Thoracic aorta (tissue), 2 donors: ENCODE measurements around the gene SLC25A24. TPM values are rescaled to one million over a fixed set of nuclear protein-coding genes. Genes with fewer than 3 reads are reported as not detected.
"Not testable (repeated sequence)": the region's sequence is repeated elsewhere in the genome, so short reads cannot be mapped to it uniquely, and the experiment has no call there.

Experiments used
- ATAC-seq: fragments of 150-250 bp; one replicate; pipeline ENCODE4 v1.8.0; 2017; ENCODE audit warnings: low read depth; ENCODE audit not compliant: insufficient number of reproducible peaks, low FRiP score
- DNase-seq: peaks from one replicate; pipeline ENCODE4 v3.0.0-alpha.2; 2020; ENCODE audit warnings: low spot score
- H3K27ac ChIP-seq, 2 donors: fragments of 200-600 bp; sonication (generic); 1 replicate in 1 of 2; 2 replicates in 1 of 2; pipeline ENCODE4 v1.5.1; 2016; ENCODE audit warnings: mild to moderate bottlenecking in 2 of 2, moderate library complexity in 2 of 2
- H3K27me3 ChIP-seq: fragments of 200-600 bp; sonication (generic); replicated peaks from 2 replicates; pipeline ENCODE4 v1.6.0; 2016; ENCODE audit warnings: mild to moderate bottlenecking; ENCODE audit not compliant: insufficient read depth
- H3K36me3 ChIP-seq: fragments of 200-600 bp; sonication (generic); one replicate; pipeline ENCODE4 v1.5.1; 2016
- H3K4me1 ChIP-seq, 2 donors: fragments of 200-600 bp; sonication (generic); 1 replicate in 1 of 2; 2 replicates in 1 of 2; pipeline versions ENCODE4 v1.5.1 to v1.6.0; 2016; ENCODE audit warnings: low read depth in 2 of 2, mild to moderate bottlenecking in 1 of 2; ENCODE audit not compliant: control insufficient read depth in 1 of 2
- H3K4me3 ChIP-seq: fragments of 200-600 bp; sonication (generic); 2 replicates; pipeline ENCODE4 v1.5.1; 2016; ENCODE audit warnings: mild to moderate bottlenecking
- H3K9me3 ChIP-seq: fragments of 200-600 bp; sonication (generic); 2 replicates; pipeline ENCODE4 v1.5.1; 2016
- total RNA-seq, 2 donors: library from RNA; depleted of rRNA; stranded (reverse); fragments of >200 nt; gene quantifications; one replicate each; pipeline versions ENCODE4 v1.1.0 to v1.2.3, GENCODE V29; 2016
- TF ChIP-seq, protein P1 (sequence below): fragments of 200-600 bp; sonication (generic); IDR thresholded peaks from one replicate; pipeline ENCODE4 v1.5.1; 2019; ENCODE audit warnings: antibody characterized with exemption

SLC25A24 gene
- 10 to 100 TPM; 25.9 to 26.0 TPM for total RNA-seq

DNA sequence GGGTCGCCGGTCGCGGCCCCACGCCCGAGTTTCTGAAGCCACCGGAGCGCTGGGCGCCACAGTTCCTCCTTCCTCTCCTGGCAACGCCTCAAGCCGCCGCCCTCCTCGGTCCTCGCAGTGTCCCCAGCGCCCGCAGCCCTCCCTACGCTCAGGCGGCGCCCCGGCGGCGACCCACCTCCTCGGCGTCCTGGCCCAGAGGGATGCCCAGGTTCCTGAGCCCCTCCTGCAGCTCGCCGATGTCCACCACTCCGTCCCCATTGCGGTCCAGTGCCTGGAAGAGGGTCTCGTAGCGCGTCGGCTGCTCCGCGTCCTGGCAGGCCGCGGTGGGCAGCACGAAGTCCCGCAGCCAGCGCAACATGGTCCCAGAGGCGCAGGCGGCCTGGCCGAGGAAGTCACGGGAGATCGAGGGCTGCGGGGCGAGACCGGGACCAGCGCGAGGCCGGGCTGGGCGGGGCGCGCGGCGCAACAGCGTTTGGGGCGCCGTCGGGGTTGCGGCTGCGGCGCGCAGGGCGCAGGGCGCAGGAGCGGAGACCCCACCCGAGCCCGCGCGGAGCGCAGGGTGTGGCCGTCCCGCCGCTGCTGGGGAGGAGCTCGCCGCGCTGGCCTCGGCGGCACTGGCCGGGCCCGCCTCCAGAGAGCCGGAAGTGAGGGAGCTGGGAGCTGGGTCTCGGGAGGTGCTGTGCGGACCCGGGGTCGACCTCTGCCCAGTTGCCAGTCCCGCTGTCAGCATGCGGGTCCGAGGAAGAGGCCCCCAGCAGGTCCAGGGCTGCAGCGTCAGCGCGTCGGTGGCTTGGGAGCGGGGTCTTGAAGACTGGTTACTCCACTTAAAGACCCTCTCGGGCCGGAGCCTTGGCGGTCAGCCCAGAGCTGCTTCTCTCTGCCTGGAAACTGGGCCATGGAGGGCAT, at the start of gene SLC25A24:
Gene SLC25A24 (minus strand): TSS at position 563 of the 906 bp plus-strand sequence. CDS start 205 bp downstream, at position 358.
- DNase-seq, result peak; percentile 25
- H3K27ac ChIP-seq, result peak within 1 kb of the TSS; percentile 81 to 88
- H3K4me1 ChIP-seq, result peaks cover 12 to 27% of the 10 kb centered on the region in 2 donors
- no peaks in the 10 kb centered on the region for H3K36me3 ChIP-seq
- peak; percentile 58 for ATAC-seq
- TF ChIP-seq, protein P1, sequence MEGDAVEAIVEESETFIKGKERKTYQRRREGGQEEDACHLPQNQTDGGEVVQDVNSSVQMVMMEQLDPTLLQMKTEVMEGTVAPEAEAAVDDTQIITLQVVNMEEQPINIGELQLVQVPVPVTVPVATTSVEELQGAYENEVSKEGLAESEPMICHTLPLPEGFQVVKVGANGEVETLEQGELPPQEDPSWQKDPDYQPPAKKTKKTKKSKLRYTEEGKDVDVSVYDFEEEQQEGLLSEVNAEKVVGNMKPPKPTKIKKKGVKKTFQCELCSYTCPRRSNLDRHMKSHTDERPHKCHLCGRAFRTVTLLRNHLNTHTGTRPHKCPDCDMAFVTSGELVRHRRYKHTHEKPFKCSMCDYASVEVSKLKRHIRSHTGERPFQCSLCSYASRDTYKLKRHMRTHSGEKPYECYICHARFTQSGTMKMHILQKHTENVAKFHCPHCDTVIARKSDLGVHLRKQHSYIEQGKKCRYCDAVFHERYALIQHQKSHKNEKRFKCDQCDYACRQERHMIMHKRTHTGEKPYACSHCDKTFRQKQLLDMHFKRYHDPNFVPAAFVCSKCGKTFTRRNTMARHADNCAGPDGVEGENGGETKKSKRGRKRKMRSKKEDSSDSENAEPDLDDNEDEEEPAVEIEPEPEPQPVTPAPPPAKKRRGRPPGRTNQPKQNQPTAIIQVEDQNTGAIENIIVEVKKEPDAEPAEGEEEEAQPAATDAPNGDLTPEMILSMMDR, result no peak
- H3K27me3 ChIP-seq, result no peaks in the 10 kb centered on the region
- peak within 1 kb of the TSS; percentile 88 for H3K4me3 ChIP-seq
- no peaks in the 10 kb centered on the region for H3K9me3 ChIP-seq

DNA sequence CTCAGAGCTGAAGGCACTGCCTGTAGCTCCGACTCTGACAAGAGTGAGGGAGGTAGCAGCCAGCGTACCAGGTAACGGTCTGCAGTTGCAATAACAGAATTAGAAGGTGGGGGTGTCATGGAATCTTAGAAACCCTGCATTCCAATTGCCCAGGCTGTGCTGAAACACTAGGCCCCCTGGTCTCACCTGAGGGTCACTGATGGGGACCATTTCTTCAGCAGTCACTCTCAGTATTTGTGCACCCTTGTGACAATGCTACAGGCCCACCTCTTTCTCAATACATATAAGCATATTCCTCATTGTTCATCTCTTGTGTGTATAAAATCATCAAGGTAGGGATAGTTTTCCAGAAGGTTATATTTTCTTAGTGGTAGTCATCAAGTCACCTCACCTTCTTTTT, 43.8 kb upstream of the SLC25A24 start, which contains the start of gene NBPF4:
Gene NBPF4 (minus strand): TSS at position 101 of the 400 bp plus-strand sequence. CDS start 315 bp downstream, outside the sequence.
- not testable (repeated sequence) for H3K27me3 ChIP-seq, H3K36me3 ChIP-seq, DNase-seq, H3K27ac ChIP-seq, ATAC-seq, H3K4me3 ChIP-seq, H3K9me3 ChIP-seq, H3K4me1 ChIP-seq

DNA sequence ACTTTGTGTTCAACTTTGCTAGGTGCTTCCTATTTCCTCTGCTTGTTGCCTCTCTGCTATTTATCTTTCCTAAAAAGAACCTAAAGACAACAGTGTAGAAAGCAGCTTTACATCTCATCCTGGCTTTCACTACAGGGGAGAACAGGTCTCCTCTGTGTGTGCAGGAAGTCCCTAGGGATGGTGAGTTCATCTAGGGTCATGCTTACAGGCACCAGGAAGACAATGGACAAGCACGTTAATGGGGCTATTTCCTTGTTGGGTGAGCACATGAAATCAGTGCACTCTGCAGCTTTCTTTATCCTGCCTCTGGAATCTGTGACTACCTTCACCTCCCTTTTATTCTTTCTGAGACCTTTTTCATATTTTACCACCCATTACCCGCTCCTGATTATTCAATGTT, 39.3 kb upstream of the SLC25A24 start:
- ATAC-seq, H3K4me1 ChIP-seq, H3K27ac ChIP-seq, H3K9me3 ChIP-seq, H3K36me3 ChIP-seq, DNase-seq, H3K27me3 ChIP-seq, H3K4me3 ChIP-seq: not testable (repeated sequence)

DNA sequence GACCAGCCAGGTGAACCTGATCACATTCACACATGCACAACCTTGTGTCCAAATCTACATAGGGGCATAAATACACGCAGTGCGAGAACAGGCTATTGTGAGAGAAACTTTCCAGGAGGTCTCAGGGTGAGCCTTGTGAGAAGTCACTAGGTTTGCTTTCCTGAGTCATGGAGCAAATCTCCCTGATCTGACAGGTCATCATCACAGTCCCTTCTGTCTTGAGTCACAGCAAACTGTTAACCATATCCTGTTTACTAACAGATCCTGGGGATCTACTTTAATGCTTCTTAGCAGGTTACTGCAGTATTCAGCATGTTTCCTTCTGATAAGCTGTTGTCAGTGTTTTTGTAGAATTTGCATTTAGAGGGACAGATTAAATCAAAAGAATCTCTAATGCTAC, 35.2 kb upstream of the SLC25A24 start:
- H3K4me1 ChIP-seq, ATAC-seq, H3K4me3 ChIP-seq, H3K36me3 ChIP-seq, H3K27ac ChIP-seq, DNase-seq, H3K27me3 ChIP-seq, H3K9me3 ChIP-seq: not testable (repeated sequence)

DNA sequence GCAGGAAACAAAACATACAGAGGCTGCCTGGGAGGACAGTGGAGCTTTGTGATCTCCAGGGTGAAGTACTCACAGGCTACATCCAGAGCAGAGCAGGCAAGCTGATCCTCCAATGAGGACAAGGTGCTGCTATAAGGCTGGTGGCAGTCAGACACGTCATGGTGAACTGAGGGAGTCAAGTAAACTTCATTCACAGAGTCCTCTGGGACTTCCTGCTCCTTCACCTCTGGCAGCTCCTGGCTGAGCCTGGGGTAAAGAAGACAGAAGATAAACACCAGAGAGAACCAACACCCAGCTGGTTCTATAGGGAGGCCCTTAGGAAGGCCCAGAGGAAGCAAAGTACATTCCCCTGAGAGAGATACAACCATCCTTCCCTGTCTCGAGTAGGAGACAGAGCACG, 32.0 kb upstream of the SLC25A24 start:
- not testable (repeated sequence) for ATAC-seq, H3K4me3 ChIP-seq, DNase-seq, H3K9me3 ChIP-seq, H3K4me1 ChIP-seq, H3K27ac ChIP-seq, H3K27me3 ChIP-seq, H3K36me3 ChIP-seq

DNA sequence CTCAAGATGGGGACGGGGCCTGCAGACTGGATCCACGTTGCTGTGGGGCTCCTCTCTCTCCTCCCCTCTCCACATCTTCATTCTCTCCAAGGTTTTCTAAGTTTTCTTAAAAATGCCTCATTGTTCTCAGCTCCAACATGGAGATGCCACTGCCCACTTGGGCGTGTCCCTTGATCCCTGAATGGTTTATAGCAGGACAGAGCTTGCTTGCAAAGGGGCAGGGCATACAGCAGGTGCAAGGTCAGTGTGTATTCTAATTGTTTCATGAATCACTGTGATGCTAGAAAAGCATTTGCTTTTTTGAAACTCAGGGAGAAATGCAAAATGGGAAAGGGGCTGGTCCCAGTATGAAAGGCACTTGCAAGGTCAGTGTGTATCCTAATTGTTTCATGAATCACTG, 29.8 kb upstream of the SLC25A24 start:
- H3K4me1 ChIP-seq, H3K27ac ChIP-seq, H3K27me3 ChIP-seq, H3K9me3 ChIP-seq, DNase-seq, H3K4me3 ChIP-seq, H3K36me3 ChIP-seq, ATAC-seq: not testable (repeated sequence)

DNA sequence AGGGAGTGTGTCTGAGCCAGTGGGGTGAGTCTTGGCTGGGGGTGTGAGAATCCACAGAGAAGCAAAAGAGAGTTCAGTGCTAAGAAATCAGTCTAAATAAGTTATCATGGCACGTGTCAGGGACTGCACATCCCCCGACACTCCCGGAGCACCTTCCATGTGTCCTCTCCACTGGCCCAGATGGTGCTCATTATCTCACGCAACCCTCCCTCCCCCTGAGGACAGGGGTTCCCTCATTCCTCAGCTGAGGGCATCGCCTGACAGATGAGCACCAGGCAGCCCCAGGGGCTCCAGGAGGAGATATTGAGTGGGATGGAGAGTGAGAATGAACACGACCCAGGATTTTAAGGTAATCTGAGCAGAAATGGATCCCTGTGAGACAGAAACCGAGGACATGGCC, 27.6 kb upstream of the SLC25A24 start:
- not testable (repeated sequence) for H3K36me3 ChIP-seq, H3K4me1 ChIP-seq, ATAC-seq, H3K9me3 ChIP-seq, H3K4me3 ChIP-seq, H3K27me3 ChIP-seq, DNase-seq, H3K27ac ChIP-seq

DNA sequence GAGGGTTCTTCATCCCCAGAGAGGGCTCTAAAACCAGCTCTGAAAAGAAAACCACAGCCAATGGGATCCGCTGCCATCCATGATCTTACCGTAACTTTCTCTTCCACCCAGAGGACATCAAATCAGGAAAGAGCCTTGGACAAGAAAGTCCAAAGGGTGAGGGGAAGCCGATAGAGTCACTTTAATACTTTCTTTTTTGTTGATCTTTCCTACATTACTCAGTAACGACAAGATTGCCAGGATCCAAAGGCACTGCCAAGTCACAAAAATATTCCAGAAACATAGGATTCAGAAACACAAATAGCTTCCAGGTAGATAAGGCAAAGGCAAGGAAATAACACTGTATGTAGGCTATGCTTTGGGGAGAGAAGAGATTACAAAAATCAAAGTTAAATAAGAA, 26.7 kb upstream of the SLC25A24 start:
- not testable (repeated sequence) for DNase-seq, H3K36me3 ChIP-seq, ATAC-seq, H3K9me3 ChIP-seq, H3K4me1 ChIP-seq, H3K4me3 ChIP-seq, H3K27me3 ChIP-seq, H3K27ac ChIP-seq

DNA sequence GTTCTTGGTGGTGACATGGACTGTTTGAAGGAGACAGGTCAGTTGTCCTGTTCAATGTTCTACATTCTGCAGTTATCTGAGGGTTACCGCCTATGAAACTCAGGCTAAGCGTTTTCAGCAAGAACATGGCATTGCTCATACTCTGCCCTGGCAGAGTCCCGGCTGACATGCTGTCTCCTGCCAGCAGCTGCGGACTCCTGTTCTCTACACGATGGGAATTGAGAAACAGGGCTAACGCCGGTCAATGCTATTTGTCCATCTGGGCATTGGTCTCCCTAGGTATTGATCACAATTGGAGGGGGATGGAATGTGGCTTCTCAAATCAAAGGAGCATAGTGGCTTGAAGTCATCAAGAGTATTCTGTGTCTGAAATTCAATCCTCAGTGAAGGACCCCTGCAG, 23.1 kb upstream of the SLC25A24 start:
- H3K36me3 ChIP-seq, ATAC-seq, H3K4me3 ChIP-seq, DNase-seq, H3K4me1 ChIP-seq, H3K27ac ChIP-seq, H3K27me3 ChIP-seq, H3K9me3 ChIP-seq: not testable (repeated sequence)

DNA sequence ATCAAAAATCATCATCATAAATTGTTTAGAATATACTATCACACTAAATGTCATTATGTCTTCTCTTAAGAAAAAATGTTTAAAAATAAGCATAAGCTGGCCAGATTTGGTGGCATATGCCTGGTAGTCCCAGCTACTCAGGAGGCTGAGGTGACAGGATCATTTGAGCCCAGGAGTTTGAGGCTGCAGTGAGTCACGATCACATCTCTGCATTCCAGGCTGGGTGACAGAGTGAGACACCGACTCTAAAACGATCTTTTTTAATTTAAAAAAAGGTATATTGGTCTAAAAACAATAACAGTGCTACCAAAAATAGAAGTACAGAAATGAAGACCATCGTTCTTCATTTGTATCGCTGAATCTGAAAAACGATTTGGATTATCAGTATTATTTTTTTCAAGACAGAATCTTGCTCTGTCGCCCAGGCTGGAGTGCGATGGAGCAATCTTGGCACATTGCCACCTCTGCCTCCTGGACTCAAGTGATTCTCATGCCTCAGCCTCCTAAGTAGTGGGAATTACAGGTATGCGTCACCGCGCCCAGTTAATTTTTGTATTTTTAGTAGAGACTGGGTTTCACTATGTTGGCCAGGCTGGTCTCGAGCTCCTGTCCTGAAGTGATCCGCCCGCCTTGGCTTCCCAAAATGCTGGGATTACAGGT, 17.5 kb upstream of the SLC25A24 start:
- DNase-seq, H3K27ac ChIP-seq, H3K9me3 ChIP-seq, H3K27me3 ChIP-seq, H3K36me3 ChIP-seq, H3K4me3 ChIP-seq, H3K4me1 ChIP-seq, ATAC-seq: not testable (repeated sequence)

DNA sequence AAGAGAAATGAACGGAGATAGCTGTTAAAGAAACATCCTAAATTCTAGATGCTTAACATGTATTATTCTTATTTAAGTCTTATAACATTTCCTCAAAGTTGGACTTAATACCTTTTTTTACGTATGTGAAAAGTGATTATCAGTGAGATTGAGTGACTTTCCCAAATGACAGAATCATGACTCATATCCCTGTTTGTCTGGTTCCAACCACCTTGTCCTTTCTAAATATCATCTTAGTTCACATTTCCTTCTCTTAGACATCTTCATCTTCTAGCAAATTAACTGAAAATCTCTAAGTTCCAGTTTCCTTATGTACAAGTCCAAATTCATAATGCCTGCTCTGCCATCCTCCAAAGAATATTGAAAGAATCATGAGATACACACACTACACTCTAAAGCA, 16.9 kb upstream of the SLC25A24 start:
- DNase-seq, H3K4me1 ChIP-seq, H3K9me3 ChIP-seq, ATAC-seq, H3K4me3 ChIP-seq, H3K27me3 ChIP-seq, H3K27ac ChIP-seq, H3K36me3 ChIP-seq: not testable (repeated sequence)
